Tibial nerve (tissue), 4 donors: ENCODE measurements around the gene NPHS1. TPM values are rescaled to one million over a fixed set of nuclear protein-coding genes. Genes with fewer than 3 reads are reported as not detected.

Source experiments
- DNase-seq, 2 donors: peaks; one replicate each; pipeline ENCODE4 v3.0.0-alpha.2; 2019; ENCODE audit warnings: low spot score in 2 of 2
- H3K27ac ChIP-seq, 4 donors: fragments of 200-600 bp; sonication (generic) in 3 of 4; one replicate each; pipeline ENCODE4 v1.5.1; 2017 to 2019; ENCODE audit warnings: mild to moderate bottlenecking in 1 of 4
- H3K27me3 ChIP-seq, 2 donors: fragments of 200-600 bp; sonication (generic) in 1 of 2; one replicate each; pipeline versions ENCODE4 v1.5.1 to v1.6.0; 2017 to 2019
- H3K36me3 ChIP-seq, 3 donors: fragments of 200-600 bp; sonication (generic); one replicate each; pipeline ENCODE4 v1.5.1; 2018 to 2019
- H3K4me1 ChIP-seq, 4 donors: fragments of 200-600 bp; sonication (generic) in 3 of 4; one replicate each; pipeline ENCODE4 v1.5.1; 2017 to 2019
- H3K4me3 ChIP-seq, 4 donors: fragments of 200-600 bp; sonication (generic) in 3 of 4; one replicate each; pipeline ENCODE4 v1.5.1; 2017 to 2019; ENCODE audit warnings: mild to moderate bottlenecking in 1 of 4, moderate library complexity in 1 of 4
- H3K9me3 ChIP-seq, 4 donors: fragments of 200-600 bp; sonication (generic) in 3 of 4; one replicate each; pipeline ENCODE4 v1.5.1; 2017 to 2019
- EP300 ChIP-seq, 2 donors: sonication (generic); formaldehyde crosslinking; IDR thresholded peaks; one replicate each; pipeline ENCODE4 v1.6.1; 2017; ENCODE audit warnings: antibody characterized with exemption in 2 of 2, mild to moderate bottlenecking in 1 of 2
- POLR2A ChIP-seq, 2 donors: fragments of 450-650 bp; IDR thresholded peaks; one replicate each; pipeline ENCODE4 v1.6.1; 2017; ENCODE audit warnings: antibody characterized with exemption in 2 of 2, mild to moderate bottlenecking in 2 of 2, moderate library complexity in 2 of 2
- WGBS, 2 donors: methylation state at CpG; one replicate each; pipeline ENCODE4 v1.1.5; 2018; 5-methylcytosine and 5-hydroxymethylcytosine counted together
- total RNA-seq, 4 donors: library from RNA; depleted of rRNA; stranded (reverse); fragments of >200 nt; gene quantifications; one replicate each; pipeline ENCODE4 v1.1.0, GENCODE V29; 2016
- TF ChIP-seq, protein P1 (sequence below), 5 experiments: fragments of 200-600 bp in 3 of 5; fragments of 450-650 bp in 2 of 5; sonication (generic) in 3 of 5; IDR thresholded peaks; one replicate each; pipeline ENCODE4 v1.5.1; 2016 to 2019; ENCODE audit warnings: antibody characterized with exemption in 5 of 5, mild to moderate bottlenecking in 3 of 5, moderate library complexity in 2 of 5

The NPHS1 gene, protein sequence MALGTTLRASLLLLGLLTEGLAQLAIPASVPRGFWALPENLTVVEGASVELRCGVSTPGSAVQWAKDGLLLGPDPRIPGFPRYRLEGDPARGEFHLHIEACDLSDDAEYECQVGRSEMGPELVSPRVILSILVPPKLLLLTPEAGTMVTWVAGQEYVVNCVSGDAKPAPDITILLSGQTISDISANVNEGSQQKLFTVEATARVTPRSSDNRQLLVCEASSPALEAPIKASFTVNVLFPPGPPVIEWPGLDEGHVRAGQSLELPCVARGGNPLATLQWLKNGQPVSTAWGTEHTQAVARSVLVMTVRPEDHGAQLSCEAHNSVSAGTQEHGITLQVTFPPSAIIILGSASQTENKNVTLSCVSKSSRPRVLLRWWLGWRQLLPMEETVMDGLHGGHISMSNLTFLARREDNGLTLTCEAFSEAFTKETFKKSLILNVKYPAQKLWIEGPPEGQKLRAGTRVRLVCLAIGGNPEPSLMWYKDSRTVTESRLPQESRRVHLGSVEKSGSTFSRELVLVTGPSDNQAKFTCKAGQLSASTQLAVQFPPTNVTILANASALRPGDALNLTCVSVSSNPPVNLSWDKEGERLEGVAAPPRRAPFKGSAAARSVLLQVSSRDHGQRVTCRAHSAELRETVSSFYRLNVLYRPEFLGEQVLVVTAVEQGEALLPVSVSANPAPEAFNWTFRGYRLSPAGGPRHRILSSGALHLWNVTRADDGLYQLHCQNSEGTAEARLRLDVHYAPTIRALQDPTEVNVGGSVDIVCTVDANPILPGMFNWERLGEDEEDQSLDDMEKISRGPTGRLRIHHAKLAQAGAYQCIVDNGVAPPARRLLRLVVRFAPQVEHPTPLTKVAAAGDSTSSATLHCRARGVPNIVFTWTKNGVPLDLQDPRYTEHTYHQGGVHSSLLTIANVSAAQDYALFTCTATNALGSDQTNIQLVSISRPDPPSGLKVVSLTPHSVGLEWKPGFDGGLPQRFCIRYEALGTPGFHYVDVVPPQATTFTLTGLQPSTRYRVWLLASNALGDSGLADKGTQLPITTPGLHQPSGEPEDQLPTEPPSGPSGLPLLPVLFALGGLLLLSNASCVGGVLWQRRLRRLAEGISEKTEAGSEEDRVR (N-terminal part only)
- total RNA-seq: not detected

DNA sequence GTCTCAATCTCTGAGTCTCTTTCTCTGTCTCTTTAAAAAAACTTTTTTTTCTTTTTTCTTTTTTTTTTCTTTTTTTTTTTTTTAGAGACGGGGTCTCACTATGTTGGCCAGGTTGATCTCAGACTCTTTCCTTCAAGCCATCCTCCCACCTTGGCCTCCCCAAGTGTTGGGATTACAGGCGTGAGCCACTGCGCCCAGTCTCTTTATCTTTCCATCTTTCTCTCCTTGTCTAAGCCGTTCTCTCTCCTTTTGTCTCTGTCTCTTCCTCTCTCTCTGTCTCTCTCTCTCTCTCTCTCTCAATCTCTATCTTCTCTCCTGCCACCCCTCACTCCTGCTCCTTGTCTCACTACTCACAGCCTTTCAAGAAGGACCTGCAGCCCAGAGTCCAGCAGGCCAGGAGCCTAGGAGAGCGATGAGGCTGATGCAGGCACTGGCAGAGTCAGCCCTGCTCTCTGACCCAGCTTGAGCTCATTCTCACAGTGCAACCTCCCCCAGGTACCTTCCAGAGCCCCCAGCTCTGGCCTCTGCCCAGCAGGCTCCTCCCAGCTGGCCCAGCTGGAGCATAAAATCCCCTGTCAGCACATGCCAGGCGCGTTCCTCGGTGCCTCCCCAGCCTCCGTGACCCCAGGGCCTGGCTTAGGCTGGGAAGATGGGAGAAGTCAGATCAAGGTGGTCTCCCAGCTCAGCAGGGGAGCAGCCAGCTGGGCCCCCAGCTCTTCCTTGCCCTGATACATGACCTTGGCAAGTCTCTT lies at the start of gene NPHS1:
NPHS1 (minus strand) TSS at position 476 of the 752 bp plus-strand sequence. CDS start 667 bp downstream, outside the sequence.
- Histone ChIP-seq H3K27me3 (peaks cover 0 to 96% of the 10 kb centered on the region in 2 donors), H3K4me1 (peaks cover 0 to 14% (median 10%) of the 10 kb centered on the region in 4 donors), H3K36me3 (no peaks in the 10 kb centered on the region), H3K4me3 (no peak within 1 kb of the TSS), H3K9me3 (no peaks in the 10 kb centered on the region), H3K27ac (no peak within 1 kb of the TSS)
- no peak for TF ChIP-seq POLR2A (IDR thresholded peaks at IDR 0.05)
- TF ChIP-seq, protein P1, sequence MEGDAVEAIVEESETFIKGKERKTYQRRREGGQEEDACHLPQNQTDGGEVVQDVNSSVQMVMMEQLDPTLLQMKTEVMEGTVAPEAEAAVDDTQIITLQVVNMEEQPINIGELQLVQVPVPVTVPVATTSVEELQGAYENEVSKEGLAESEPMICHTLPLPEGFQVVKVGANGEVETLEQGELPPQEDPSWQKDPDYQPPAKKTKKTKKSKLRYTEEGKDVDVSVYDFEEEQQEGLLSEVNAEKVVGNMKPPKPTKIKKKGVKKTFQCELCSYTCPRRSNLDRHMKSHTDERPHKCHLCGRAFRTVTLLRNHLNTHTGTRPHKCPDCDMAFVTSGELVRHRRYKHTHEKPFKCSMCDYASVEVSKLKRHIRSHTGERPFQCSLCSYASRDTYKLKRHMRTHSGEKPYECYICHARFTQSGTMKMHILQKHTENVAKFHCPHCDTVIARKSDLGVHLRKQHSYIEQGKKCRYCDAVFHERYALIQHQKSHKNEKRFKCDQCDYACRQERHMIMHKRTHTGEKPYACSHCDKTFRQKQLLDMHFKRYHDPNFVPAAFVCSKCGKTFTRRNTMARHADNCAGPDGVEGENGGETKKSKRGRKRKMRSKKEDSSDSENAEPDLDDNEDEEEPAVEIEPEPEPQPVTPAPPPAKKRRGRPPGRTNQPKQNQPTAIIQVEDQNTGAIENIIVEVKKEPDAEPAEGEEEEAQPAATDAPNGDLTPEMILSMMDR (IDR thresholded peaks at IDR 0.05): no peak
- no peak for TF ChIP-seq EP300 (IDR thresholded peaks at IDR 0.05)
- 53 to 54% methylated on average over 9 of the region's 9 CpGs for WGBS, 2 donors
- no peak for DNase-seq

DNA sequence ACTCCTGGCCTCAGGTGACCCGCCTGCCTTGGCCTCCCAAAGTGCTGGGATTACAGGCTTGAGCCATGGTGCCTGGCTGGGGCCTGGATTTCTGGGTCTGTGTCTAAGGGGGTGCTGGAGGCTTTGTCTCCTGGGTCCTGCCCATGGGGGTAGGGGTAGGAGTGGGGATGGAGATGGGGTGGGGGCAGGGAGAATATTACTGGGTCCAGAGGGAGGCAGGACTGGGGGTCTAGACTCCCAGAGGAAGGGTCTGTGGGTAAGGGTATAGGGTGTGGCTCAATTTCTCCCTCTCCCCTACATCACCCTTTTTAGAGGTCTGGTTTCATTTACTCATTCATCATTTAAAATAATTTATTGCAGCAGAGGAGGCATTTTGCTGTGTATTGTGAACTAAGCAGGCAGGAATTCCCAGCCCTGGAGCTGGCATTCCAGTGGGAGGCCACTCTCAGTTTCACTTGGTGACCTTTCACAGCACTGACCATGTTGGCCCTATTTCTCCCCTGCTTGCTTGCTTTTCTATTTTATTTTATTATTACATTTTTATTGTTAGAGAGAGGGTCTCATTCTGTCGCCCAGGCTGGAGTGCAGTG lies 48.8 kb upstream of the NPHS1 start:
- Histone ChIP-seq H3K9me3 (no peaks in the 10 kb centered on the region), H3K27me3 (peaks cover 0 to 3% of the 10 kb centered on the region in 2 donors), H3K4me3 (peak overlapping the region; percentile 72 to 82 (median 78)), H3K4me1 (peaks cover 0 to 61% (median 33%) of the 10 kb centered on the region in 4 donors), H3K27ac (peak overlapping the region; percentile 83 to 94 (median 92)), H3K36me3 (peaks cover 0 to 17% (median 7%) of the 10 kb centered on the region in 3 donors)
- TF ChIP-seq POLR2A (IDR thresholded peaks at IDR 0.05) (no peak), EP300 (IDR thresholded peaks at IDR 0.05) (no peak)
- DNase-seq: no peak
- 43 to 49% methylated on average over 2 of the region's 2 CpGs for WGBS, 2 donors

DNA sequence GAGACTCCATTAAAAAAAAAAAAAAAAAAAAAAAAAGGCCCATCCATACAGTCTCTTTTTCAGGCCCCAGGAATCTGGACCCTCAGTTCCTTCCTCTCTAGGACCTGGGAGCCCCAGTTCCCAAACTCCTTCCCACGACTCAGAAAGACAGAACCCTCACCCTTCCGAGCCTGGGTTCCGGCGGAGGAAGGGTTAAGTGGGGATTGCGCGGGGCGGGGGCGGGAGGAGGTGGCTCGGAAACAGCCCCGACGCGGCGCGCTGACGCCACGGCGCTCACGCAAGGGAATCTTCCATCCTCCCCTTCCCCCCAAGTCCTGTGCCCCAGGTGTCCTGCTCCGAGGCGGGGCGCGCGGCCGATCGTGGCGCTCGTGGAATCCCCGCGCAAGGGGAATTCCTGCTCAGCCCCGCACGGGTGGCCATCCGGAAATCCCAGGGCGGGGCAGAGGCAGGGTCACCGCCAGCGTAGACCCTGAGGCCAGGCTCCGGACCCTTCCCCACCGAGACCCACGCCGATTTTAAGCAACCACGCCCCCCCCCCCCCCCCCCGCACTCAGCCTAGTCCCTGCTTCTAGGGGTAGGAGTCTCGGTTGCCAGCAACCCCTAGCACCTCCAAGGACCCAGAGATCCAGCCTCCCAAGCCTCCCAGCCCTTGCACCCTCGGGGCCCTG lies 47.4 kb upstream of the NPHS1 start:
- Histone ChIP-seq H3K27me3 (peaks cover 0 to 3% of the 10 kb centered on the region in 2 donors), H3K36me3 (peaks cover 0 to 32% (median 19%) of the 10 kb centered on the region in 3 donors), H3K4me1 (peaks cover 0 to 57% (median 33%) of the 10 kb centered on the region in 4 donors), H3K9me3 (no peaks in the 10 kb centered on the region), H3K4me3 (peak overlapping the region; percentile 72 to 82 (median 78)), H3K27ac (peak overlapping the region; percentile 83 to 94 (median 92))
- TF ChIP-seq, protein P1 (IDR thresholded peaks at IDR 0.05): peak in 1 of 5 experiments; percentile 13
- peak; percentile 39 to 81 for TF ChIP-seq EP300 (IDR thresholded peaks at IDR 0.05)
- peak; percentile 40 to 41 for TF ChIP-seq POLR2A (IDR thresholded peaks at IDR 0.05)
- WGBS, 2 donors: 0% methylated on average over 16 to 29 of the region's 43 CpGs
- peak; percentile 57 to 65 for DNase-seq

DNA sequence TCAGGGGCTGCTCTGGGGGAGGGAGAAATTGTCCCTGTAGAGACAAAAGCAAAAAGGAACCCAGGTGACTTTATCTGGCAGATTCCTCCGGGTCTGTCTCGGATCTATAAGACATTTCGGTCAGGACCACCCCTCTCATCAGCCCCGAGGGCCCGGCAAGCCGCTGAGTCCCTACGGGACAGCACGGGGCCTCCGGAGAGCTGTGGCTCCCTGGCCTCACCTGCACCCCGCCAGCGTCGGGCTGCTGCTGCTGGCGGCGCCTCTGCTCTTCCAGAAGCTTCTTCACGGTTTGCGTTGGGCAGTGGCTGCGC lies 46.1 kb upstream of the NPHS1 start:
- peak overlapping the region; percentile 72 to 82 (median 78) for H3K4me3 ChIP-seq
- H3K27ac ChIP-seq: peak overlapping the region; percentile 83 to 94 (median 92)
- peaks cover 0 to 46% (median 27%) of the 10 kb centered on the region in 4 donors for H3K4me1 ChIP-seq
- TF ChIP-seq, protein P1 (IDR thresholded peaks at IDR 0.05): no peak
- TF ChIP-seq POLR2A (IDR thresholded peaks at IDR 0.05) (no peak), EP300 (IDR thresholded peaks at IDR 0.05) (no peak)
- 9 to 16% methylated on average over 10 to 16 of the region's 17 CpGs for WGBS, 2 donors
- DNase-seq: no peak
- H3K9me3 ChIP-seq: no peaks in the 10 kb centered on the region
- H3K36me3 ChIP-seq: peaks cover 0 to 44% (median 19%) of the 10 kb centered on the region in 3 donors
- peaks cover 0 to 3% of the 10 kb centered on the region in 2 donors for H3K27me3 ChIP-seq
